ENCODE measurements around the gene KIRREL1.

KIRREL1 gene

DNA sequence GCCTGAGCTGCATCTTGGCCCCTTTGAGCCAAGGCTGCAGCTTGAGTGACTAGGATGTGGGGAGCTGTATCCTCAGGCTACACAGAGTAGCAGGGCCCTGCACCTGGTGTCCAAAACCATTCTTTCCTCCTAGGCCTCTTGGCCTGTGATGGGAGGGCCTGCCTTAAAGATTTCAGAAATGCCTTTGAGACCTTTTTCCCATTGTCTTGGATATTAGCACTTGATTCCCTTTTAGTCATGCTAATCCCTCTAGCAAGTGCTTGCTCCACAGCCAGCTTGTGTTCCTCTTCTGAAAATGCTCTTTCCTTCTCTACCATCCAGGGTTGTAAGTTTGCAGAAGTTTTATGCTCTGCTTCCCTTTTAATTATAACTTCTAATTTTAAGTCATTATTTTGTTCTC lies 21.7 kb upstream of the KIRREL1 start:
- Histone ChIP-seq H3K27ac (no peak overlapping the region), H3K4me3 (no peak overlapping the region)
- TF ChIP-seq, protein P1, sequence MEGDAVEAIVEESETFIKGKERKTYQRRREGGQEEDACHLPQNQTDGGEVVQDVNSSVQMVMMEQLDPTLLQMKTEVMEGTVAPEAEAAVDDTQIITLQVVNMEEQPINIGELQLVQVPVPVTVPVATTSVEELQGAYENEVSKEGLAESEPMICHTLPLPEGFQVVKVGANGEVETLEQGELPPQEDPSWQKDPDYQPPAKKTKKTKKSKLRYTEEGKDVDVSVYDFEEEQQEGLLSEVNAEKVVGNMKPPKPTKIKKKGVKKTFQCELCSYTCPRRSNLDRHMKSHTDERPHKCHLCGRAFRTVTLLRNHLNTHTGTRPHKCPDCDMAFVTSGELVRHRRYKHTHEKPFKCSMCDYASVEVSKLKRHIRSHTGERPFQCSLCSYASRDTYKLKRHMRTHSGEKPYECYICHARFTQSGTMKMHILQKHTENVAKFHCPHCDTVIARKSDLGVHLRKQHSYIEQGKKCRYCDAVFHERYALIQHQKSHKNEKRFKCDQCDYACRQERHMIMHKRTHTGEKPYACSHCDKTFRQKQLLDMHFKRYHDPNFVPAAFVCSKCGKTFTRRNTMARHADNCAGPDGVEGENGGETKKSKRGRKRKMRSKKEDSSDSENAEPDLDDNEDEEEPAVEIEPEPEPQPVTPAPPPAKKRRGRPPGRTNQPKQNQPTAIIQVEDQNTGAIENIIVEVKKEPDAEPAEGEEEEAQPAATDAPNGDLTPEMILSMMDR (IDR thresholded peaks at IDR 0.05) = no peak
- DNase-seq (ENCODE audit: low spot score) = no peak

DNA sequence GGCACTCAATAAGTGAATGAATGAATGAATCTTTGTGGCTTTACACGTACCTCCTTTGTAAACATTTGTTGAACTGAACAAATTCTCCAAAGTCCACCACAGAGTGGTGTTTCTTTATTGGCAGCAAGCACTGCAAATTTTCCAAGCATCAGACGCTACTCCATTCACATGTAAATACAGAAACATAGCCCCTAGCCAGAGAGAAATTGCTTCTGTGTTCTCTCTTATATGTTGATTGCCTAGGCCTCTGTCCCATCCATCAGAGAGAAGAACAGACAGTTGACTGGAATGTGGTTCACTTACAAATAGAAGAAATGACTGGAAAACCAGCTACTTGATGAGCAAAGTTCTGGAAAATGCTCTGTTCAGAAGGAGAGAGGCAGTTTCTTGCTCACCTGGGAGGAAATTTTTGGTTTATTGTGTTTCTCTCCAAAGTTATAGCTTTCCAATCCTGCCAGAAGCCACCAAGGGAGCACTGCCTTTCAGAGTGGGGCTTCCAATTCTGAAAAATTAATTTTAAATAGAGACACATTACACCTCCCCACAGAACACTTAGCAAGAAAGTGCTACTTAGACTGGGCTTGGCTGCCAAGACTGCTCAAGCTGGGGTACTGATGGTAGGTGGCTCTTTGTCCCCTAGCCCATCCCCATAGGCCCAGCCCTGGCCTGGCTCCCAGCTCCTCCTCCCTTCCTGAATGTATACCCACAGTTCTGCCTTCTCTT lies 18.1 kb upstream of the KIRREL1 start:
- Histone ChIP-seq H3K27ac (no peak overlapping the region), H3K4me3 (no peak overlapping the region)
- no peak for DNase-seq (ENCODE audit: low spot score)
- TF ChIP-seq, protein P1 (IDR thresholded peaks at IDR 0.05) = no peak

DNA sequence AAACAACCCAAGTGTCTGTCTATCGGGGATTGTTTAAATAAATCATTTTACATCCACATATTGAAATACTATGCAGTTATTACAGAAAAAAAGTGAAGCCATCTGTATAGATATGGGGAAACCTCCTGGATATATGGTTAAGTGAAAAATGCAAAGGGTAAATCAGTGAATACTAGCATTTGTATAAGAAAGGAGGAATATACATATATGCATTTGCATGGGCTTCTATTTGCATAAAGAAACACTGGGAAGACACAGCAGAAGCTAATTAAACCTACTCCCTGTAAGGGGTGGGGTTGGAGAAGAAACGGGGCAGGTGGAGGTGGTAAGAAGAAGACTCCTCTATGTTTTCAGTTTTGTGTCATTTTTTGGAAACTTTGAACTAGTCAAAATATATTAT lies 16.6 kb upstream of the KIRREL1 start:
- Histone ChIP-seq H3K4me3 (no peak overlapping the region), H3K27ac (no peak overlapping the region)
- DNase-seq (ENCODE audit: low spot score) = no peak
- TF ChIP-seq, protein P1 (IDR thresholded peaks at IDR 0.05) = no peak

DNA sequence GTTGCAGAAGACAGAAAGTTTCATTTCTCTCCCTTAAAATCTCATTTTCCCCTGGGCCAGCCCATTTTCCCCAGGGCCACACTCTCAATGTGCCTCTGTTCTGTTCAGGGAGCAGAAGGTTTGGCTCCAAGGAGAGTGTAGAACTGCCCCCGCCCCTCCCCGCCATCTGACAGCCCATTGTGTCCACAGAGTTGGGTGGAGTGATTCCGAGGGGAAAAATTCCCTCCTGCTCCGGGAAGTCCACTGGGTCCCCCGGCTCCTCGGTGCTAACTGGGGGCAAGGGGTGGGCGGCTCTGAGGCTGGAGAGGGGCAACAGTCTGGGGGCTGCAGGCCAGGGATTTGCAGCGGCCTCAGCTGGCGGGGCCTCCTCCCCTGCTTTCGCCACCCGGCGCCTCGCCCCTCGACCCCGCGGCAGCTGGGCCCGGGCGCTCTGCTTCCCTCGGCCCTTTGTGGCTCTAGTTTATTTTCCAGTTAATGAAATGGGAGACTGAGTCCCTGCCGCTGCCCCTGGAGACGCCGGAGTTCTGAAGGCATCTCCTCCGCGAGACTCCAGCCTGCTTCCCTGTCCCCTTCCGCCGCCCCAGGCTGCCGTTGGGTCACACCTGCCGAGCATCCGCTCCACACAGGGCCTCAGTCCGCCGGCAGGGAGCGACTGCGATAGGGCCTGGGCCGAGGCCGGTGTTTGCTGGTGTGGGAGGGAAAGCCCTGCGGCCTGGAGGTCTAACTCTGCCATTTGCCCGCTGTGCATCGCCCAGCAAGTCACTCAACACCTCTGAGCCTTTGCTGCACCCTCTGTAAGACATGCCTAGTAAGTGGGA lies 14.7 kb upstream of the KIRREL1 start:
- no peak overlapping the region for H3K27ac ChIP-seq
- TF ChIP-seq, protein P1 (IDR thresholded peaks at IDR 0.05) = no peak
- peak overlapping the region; percentile 57 for H3K4me3 ChIP-seq
- DNase-seq (ENCODE audit: low spot score) = no peak

DNA sequence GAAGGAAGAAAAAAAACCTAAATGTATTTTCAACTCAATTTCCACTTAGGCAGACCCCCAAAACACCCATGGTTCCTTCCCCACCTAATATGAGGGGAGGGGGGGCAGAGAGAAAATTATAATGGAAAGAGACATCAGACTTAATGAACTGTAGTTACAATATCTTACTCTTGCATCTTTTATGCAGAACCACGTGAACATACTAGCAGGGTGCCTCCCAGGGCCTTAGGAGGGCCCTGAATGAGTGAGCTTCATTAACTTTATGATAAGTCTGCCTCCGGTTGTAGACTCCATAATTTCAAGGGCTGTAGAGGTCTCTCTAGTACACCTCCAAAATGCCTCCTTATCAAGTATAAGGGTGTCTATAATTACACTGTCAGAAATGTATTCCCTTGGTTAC lies 11.3 kb upstream of the KIRREL1 start:
- Histone ChIP-seq H3K4me3 (no peak overlapping the region), H3K27ac (no peak overlapping the region)
- DNase-seq (ENCODE audit: low spot score) = no peak
- TF ChIP-seq, protein P1 (IDR thresholded peaks at IDR 0.05) = no peak

DNA sequence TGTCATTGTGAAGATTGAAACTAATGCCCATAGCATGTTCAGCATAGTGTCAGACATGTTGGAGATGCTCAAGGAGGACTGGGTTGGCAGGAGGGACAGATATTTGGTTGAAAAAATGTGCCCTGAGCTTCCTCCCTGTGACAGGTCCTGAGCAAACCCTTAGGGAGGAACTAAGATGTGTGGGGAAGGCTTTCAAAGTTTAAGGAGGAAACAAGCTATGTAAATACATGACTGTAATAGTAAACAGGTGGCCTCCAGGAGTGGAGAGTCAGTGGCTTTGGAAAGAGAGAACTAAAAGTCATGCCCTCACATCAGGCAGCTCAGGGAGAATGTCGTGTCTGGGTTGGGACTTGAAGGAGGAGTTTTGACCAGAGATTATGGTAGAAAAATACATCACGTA lies 9.7 kb upstream of the KIRREL1 start:
- H3K27ac ChIP-seq = no peak overlapping the region
- H3K4me3 ChIP-seq = no peak overlapping the region
- TF ChIP-seq, protein P1 (IDR thresholded peaks at IDR 0.05) = no peak
- no peak for DNase-seq (ENCODE audit: low spot score)

DNA sequence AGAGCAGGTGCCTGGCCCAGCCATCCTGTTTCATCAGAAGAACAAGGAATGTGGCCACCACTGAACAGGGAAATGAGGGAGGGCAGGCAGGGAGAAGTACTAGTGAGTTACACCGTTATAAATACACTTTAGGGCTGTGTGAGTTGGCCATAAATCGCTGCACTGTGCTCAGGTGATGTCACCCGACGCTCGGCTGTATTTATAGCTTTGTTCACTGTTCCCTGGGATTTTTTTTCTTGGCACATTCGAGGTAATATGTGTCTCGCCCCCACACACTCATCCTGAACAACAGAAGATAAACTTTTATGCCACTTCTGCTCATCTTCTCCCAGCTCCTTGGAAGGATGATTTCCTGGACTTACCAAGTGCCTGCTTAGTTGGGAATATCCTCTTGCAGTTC lies 9.0 kb upstream of the KIRREL1 start:
- Histone ChIP-seq H3K27ac (no peak overlapping the region), H3K4me3 (no peak overlapping the region)
- no peak for DNase-seq (ENCODE audit: low spot score)
- TF ChIP-seq, protein P1 (IDR thresholded peaks at IDR 0.05) = no peak
